HuH-7.5 (cell line): ENCODE data around the gene OLFM4.

Experiments used
- DNase-seq: peaks from one replicate; pipeline ENCODE4 v3.0.0; 2011; ENCODE audit warnings: low spot score

The OLFM4 gene

GRCh38 chr13:53068585-53069520 lies 40.2 kb downstream of the OLFM4 start:
- no peak for DNase-seq

DNA sequence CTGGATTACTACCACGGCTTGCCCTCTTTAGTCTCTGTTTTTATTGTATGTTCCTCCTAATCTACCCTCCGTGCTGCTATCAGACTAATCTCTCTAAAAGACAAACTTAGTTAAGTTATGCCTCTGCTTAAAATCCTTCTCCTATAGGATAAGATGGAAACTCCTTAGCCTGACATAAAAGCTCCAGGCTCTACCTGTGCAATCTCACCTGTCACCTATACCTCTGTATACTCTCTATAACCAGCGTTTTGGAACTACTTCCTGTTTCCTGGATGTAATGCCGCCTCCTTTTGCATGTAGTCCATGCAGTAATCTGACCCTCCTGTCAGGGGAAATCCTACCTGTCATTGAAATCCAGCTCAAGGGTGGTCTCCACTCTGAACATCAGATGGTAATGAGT lies 41.2 kb downstream of the OLFM4 start:
- DNase-seq, result no peak

- no peak for DNase-seq
These were observed 45.1 kb downstream of the OLFM4 start for GRCh38 chr13:53073711-53074110.

DNA sequence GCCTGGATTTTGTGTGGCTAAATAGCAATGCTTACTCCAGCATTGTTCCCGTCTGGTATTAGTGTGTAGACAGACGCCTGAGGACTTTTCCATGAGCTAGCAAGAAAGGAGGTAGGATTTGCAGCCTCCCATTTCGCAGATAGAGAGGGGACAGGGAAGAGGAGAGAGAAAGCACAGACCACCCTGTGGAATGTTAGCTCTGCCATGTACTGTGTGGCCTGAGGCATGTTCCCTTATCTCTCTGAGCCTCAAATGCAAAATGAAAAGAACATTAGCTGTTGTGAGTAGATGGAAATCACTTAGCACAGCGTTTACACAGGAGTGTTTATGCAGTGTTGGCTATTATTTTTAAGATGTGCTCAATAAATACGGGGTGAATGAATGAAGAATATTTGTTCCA lies 45.5 kb downstream of the OLFM4 start:
- DNase-seq, result no peak

- DNase-seq, result no peak
These were observed 46.9 kb downstream of the OLFM4 start for GRCh38 chr13:53075356-53076041.

GRCh38 chr13:53079691-53080090 lies 51.1 kb downstream of the OLFM4 start:
- DNase-seq, result no peak

DNA sequence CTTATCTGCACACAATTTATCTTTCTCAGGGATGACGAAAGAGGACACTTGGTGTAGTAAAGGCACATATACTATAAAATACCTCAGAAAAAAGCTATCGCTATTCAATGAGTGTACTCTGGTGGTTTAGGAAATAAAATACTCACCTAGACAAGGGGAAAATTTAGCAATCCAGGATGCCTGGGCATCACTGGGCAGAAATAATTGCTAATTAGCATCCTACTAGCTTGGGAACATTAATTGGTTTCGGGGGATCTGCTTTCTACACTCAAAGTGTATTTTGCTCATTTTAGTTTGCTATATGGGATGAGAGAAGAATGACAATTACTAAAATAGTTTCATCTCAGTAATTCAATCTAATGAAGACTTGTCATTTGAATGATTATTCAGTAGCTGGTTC lies 60.3 kb downstream of the OLFM4 start:
- DNase-seq, result no peak

GRCh38 chr13:53089951-53090350 lies 61.3 kb downstream of the OLFM4 start:
- DNase-seq, result no peak

DNA sequence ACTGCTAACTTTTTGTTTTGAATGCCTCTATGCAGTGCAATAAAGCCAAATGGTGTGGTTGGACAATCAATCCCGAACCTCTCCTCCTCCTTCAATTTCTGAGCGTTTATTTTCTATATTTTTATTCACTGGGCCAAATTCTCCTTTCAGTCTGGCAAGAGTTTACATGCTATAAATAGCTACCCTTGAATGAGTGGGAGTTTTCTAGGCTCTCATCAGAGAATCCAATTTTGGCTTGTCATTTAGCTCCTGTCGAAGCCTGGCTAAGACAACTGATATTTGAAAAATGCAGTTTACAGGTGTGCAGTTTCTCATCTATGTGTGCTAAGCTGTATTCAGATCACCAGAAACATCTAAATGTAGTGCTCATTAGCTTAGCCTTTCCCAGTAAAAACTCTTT lies 61.8 kb downstream of the OLFM4 start:
- no peak for DNase-seq

- DNase-seq, result no peak
These were observed 64.3 kb downstream of the OLFM4 start for GRCh38 chr13:53092931-53093330.

- DNase-seq, result no peak
These were observed 69.8 kb downstream of the OLFM4 start for GRCh38 chr13:53098455-53098854.

GRCh38 chr13:53100394-53101063 lies 71.9 kb downstream of the OLFM4 start:
- no peak for DNase-seq
